GM06990 (cell line): ENCODE data around the gene STRIP2.

Experiments used
- DNase-seq: peaks from one replicate; pipeline ENCODE4 v3.0.0-alpha.2; 2011; ENCODE audit not compliant: insufficient read length; ENCODE audit errors: extremely low read depth
- H3K27me3 ChIP-seq: replicated peaks from 2 replicates; pipeline ENCODE4 v1.6.0; 2011; ENCODE audit warnings: low read length; ENCODE audit not compliant: control insufficient read depth, insufficient read depth
- H3K36me3 ChIP-seq: 2 replicates; pipeline ENCODE4 v1.5.1; 2011; ENCODE audit warnings: low read length; ENCODE audit not compliant: control insufficient read depth, insufficient read depth
- H3K4me3 ChIP-seq: replicated peaks from 2 replicates; pipeline ENCODE4 v1.5.1; 2011; ENCODE audit warnings: low read depth, mild to moderate bottlenecking, control low read depth, low read length
- TF ChIP-seq, protein P1 (sequence below): IDR thresholded peaks from 2 replicates; pipeline ENCODE4 v1.5.1; 2011; ENCODE audit warnings: low read length, control low read depth, mild to moderate bottlenecking, inconsistent platforms; ENCODE audit not compliant: insufficient read depth, poor library complexity, severe bottlenecking

Gene STRIP2, protein sequence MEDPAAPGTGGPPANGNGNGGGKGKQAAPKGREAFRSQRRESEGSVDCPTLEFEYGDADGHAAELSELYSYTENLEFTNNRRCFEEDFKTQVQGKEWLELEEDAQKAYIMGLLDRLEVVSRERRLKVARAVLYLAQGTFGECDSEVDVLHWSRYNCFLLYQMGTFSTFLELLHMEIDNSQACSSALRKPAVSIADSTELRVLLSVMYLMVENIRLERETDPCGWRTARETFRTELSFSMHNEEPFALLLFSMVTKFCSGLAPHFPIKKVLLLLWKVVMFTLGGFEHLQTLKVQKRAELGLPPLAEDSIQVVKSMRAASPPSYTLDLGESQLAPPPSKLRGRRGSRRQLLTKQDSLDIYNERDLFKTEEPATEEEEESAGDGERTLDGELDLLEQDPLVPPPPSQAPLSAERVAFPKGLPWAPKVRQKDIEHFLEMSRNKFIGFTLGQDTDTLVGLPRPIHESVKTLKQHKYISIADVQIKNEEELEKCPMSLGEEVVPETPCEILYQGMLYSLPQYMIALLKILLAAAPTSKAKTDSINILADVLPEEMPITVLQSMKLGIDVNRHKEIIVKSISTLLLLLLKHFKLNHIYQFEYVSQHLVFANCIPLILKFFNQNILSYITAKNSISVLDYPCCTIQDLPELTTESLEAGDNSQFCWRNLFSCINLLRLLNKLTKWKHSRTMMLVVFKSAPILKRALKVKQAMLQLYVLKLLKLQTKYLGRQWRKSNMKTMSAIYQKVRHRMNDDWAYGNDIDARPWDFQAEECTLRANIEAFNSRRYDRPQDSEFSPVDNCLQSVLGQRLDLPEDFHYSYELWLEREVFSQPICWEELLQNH

DNA sequence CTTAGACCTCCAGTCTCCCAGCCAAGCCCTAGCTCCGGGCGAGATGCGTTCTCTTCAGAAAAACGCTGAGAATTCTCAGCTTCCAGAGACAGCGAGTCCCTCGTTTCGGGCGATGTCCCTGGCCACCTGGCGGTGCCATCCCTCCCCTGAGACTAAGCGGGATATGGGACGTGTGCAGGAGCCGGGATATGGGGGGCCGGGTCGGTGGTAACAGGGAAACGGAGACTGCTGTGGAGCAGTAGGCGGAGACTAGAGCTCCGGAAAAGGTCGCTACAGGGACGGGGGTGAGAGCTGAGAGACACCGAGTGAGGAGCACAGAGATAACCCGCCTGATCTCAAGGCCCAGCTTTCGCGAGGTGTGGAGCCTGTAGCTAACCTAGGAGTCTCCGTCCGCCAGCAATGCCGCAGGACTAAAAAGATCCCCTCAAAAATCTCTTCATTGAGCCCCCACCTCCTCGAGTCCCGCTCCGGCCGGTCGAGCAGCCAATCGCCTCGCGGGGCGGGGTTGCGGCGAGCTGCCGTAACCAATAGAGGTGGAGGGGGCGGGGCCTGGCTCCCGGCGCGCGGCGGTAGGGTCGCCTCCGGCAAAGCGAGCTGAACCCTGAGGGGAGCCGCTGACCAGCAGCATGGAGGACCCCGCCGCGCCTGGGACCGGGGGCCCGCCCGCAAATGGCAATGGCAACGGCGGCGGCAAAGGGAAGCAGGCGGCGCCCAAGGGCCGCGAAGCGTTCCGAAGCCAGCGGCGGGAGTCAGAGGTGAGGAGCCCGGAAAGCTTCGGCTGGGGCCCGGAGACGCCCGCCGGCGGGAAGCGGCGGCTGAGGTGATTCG lies at the start of gene STRIP2:
Gene STRIP2 (plus strand): TSS at position 586 of the 828 bp plus-strand sequence. CDS start 41 bp downstream, at position 627.
- no peaks in the 10 kb centered on the region for H3K36me3 ChIP-seq
- H3K27me3 ChIP-seq: no peaks in the 10 kb centered on the region
- DNase-seq: peak; percentile 92
- H3K4me3 ChIP-seq: peak within 1 kb of the TSS; percentile 71
- TF ChIP-seq, protein P1, sequence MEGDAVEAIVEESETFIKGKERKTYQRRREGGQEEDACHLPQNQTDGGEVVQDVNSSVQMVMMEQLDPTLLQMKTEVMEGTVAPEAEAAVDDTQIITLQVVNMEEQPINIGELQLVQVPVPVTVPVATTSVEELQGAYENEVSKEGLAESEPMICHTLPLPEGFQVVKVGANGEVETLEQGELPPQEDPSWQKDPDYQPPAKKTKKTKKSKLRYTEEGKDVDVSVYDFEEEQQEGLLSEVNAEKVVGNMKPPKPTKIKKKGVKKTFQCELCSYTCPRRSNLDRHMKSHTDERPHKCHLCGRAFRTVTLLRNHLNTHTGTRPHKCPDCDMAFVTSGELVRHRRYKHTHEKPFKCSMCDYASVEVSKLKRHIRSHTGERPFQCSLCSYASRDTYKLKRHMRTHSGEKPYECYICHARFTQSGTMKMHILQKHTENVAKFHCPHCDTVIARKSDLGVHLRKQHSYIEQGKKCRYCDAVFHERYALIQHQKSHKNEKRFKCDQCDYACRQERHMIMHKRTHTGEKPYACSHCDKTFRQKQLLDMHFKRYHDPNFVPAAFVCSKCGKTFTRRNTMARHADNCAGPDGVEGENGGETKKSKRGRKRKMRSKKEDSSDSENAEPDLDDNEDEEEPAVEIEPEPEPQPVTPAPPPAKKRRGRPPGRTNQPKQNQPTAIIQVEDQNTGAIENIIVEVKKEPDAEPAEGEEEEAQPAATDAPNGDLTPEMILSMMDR: no peak

DNA sequence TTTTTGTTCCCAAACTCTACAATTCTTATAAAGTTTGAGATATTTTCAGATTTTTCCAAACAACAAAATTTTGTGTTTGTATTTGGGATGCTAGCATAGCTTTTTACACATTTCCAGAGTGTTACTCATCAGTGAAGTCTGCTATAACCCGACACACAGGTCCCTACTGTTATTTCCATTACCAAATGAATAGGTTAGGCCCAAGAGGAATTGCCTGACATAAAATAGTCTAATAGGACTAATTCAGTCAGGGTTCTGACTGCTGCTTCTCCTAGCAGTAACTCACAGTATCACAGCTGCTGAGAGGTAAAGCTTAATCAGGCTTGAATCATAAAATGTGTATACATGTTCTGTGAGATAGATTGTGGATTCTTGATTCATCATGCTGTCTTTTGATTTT lies 49.1 kb upstream of the STRIP2 start:
- no peak for DNase-seq
- TF ChIP-seq, protein P1: no peak
- no peaks in the 10 kb centered on the region; the same call in 1 of the 2 replicates for H3K36me3 ChIP-seq
- no peak overlapping the region for H3K4me3 ChIP-seq
- no peaks in the 10 kb centered on the region for H3K27me3 ChIP-seq

DNA sequence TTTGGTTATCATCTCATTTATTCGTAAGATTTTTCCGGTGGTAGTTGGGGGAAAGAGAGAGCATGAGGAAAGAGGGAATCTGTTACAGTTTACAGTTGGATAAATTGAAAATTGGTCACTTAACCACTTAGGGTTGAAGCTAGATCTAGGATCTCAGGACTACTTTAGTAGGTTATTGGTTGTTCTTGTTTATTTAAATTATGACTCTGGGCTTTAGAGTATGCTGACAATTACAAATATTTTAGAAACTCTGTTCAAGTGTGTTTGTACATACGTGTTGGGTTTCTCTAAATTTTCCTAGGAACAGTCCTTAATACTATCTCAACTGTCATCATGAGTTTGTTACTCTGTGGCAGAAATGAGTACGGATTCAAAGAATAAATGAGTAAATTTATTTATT lies 48.6 kb upstream of the STRIP2 start:
- Histone ChIP-seq H3K27me3 (no peaks in the 10 kb centered on the region), H3K36me3 (no peaks in the 10 kb centered on the region; the same call in 1 of the 2 replicates), H3K4me3 (no peak overlapping the region)
- DNase-seq: no peak
- TF ChIP-seq, protein P1: no peak

DNA sequence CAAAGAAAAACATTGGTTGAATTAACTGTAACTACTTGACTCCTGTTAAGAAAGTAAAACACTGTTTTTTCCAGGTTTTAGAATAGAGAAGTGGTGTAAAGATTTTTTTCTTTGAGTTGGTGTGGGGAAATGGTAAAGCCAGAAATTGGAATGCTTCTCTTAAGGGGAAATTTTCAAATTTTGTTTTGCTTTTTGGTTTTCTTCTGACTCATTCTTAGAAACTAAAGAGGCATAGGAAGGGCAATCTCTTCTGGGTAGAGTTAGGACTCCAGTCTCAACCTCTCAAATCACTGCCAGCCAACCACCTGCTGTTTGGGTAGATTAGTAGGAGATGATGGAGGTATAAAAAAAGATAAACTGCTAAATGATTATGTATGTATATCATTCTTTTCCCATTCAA lies 47.7 kb upstream of the STRIP2 start:
- no peak for DNase-seq
- Histone ChIP-seq H3K36me3 (no peaks in the 10 kb centered on the region), H3K4me3 (no peak overlapping the region), H3K27me3 (no peaks in the 10 kb centered on the region)
- TF ChIP-seq, protein P1: no peak

DNA sequence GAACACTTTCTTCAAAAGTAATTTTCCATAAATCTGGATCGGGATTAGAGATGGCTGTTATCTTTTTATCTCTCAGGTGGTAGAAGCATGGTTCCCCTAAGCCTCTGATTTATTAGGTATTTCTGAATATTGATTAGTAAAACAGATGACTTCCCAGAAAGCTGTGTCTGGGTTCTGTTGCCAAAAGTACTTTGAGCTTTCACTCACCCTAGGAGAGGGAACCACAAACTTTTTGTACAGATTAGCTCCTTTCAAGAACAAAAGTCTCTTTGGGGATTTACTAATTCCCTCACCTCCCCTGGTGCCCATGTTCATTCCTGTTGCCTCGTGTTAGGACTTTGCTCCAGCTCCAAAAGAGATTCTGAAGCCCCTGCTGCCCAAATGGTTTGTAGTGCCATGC lies 46.7 kb upstream of the STRIP2 start:
- no peak for DNase-seq
- no peaks in the 10 kb centered on the region for H3K36me3 ChIP-seq
- TF ChIP-seq, protein P1: no peak
- H3K27me3 ChIP-seq: no peaks in the 10 kb centered on the region
- no peak overlapping the region for H3K4me3 ChIP-seq
